Uterus (tissue), 2 donors: Measurements from ENCODE around the gene ANXA6.

Experiments
- POLR2A ChIP-seq, 2 donors: fragments of 450-650 bp; IDR thresholded peaks; one replicate each; pipeline ENCODE4 v1.6.1; 2016; ENCODE audit warnings: antibody characterized with exemption in 2 of 2, mild to moderate bottlenecking in 1 of 2, moderate library complexity in 1 of 2
- TF ChIP-seq, protein P1 (sequence below), 4 experiments: fragments of 200-600 bp in 2 of 4; fragments of 450-650 bp in 2 of 4; sonication (generic) in 2 of 4; IDR thresholded peaks; one replicate each; pipeline ENCODE4 v1.5.1; 2016 to 2019; ENCODE audit warnings: antibody characterized with exemption in 4 of 4, mild to moderate bottlenecking in 2 of 4, moderate library complexity in 1 of 4

DNA sequence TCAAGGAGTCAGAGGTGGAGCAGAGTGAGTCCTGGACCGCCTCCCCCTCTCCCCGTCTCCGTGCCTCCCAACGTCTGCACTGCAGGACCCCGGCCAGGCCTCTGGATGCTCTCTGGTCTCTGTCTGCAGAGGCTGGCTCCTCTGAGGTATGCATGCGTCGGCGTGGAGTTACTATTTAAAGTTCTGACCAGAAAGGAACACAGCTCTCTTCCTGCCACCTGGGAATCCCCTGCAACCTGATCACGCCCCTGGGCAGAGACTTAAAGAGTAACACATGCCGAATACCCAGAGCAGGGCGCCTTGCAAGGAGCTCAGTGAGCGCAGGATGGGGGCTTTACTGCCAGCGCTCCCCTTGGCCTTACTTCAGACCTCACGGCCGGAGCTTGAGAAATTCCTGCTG, 16.0 kb downstream of the ANXA6 start:
- TF ChIP-seq, protein P1, sequence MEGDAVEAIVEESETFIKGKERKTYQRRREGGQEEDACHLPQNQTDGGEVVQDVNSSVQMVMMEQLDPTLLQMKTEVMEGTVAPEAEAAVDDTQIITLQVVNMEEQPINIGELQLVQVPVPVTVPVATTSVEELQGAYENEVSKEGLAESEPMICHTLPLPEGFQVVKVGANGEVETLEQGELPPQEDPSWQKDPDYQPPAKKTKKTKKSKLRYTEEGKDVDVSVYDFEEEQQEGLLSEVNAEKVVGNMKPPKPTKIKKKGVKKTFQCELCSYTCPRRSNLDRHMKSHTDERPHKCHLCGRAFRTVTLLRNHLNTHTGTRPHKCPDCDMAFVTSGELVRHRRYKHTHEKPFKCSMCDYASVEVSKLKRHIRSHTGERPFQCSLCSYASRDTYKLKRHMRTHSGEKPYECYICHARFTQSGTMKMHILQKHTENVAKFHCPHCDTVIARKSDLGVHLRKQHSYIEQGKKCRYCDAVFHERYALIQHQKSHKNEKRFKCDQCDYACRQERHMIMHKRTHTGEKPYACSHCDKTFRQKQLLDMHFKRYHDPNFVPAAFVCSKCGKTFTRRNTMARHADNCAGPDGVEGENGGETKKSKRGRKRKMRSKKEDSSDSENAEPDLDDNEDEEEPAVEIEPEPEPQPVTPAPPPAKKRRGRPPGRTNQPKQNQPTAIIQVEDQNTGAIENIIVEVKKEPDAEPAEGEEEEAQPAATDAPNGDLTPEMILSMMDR (IDR thresholded peaks at IDR 0.05), result no peak
- TF ChIP-seq POLR2A (IDR thresholded peaks at IDR 0.05), result no peak
